Mesendoderm (in vitro differentiated cells): Measurements from ENCODE around the gene FGFR4.
"Not testable (repeated sequence)": the region's sequence is repeated elsewhere in the genome, so short reads cannot be mapped to it uniquely, and the experiment has no call there.

Experiments
- DNase-seq: peaks from one replicate; pipeline ENCODE4 v3.0.0; 2013
- H2AK5ac ChIP-seq: 2 replicates; pipeline ENCODE4 v1.6.1; 2013; ENCODE audit warnings: low read length, inconsistent platforms
- H2BK120ac ChIP-seq: 2 replicates; pipeline ENCODE4 v1.6.1; 2013; ENCODE audit warnings: low read depth, mild to moderate bottlenecking, low read length, moderate library complexity, mixed read lengths
- H2BK15ac ChIP-seq: replicated peaks from 2 replicates; pipeline ENCODE4 v1.6.1; 2013; ENCODE audit warnings: low read depth, mild to moderate bottlenecking, moderate library complexity
- H2BK5ac ChIP-seq: 2 replicates; pipeline ENCODE4 v1.6.1; 2013; ENCODE audit warnings: low read length, inconsistent platforms
- H3K18ac ChIP-seq: 2 replicates; pipeline ENCODE4 v1.6.1; 2013; ENCODE audit warnings: mild to moderate bottlenecking, low read length, mixed read lengths
- H3K23ac ChIP-seq: one replicate; pipeline ENCODE4 v1.6.1; 2013; ENCODE audit warnings: low read length
- H3K27ac ChIP-seq: 2 replicates; pipeline ENCODE4 v1.5.1; 2013; ENCODE audit warnings: low read depth, mild to moderate bottlenecking, inconsistent platforms, low read length, moderate library complexity
- H3K27me3 ChIP-seq: 2 replicates; pipeline ENCODE4 v1.6.1; 2013; ENCODE audit warnings: low read length, control low read depth, mild to moderate bottlenecking, inconsistent platforms; ENCODE audit not compliant: insufficient read depth, poor library complexity
- H3K36me3 ChIP-seq: 2 replicates; pipeline ENCODE4 v1.6.1; 2013; ENCODE audit warnings: low read length, inconsistent platforms; ENCODE audit not compliant: control insufficient read depth, insufficient read depth
- H3K4ac ChIP-seq: one replicate; pipeline ENCODE4 v1.6.1; 2013; ENCODE audit warnings: low read depth, mild to moderate bottlenecking, low read length, moderate library complexity
- H3K4me1 ChIP-seq: 2 replicates; pipeline ENCODE4 v1.6.1; 2013; ENCODE audit warnings: low read depth, low read length, inconsistent platforms; ENCODE audit not compliant: control insufficient read depth
- H3K4me2 ChIP-seq: 2 replicates; pipeline ENCODE4 v1.6.1; 2013; ENCODE audit warnings: low read length
- H3K4me3 ChIP-seq: 2 replicates; pipeline ENCODE4 v1.5.1; 2013; ENCODE audit warnings: mild to moderate bottlenecking, low read length
- H3K56ac ChIP-seq: one replicate; pipeline ENCODE4 v1.6.1; 2013; ENCODE audit warnings: low read length
- H3K79me1 ChIP-seq: 2 replicates; pipeline ENCODE4 v1.6.1; 2013; ENCODE audit warnings: low read length, inconsistent platforms
- H3K79me2 ChIP-seq: 2 replicates; pipeline ENCODE4 v1.6.1; 2013; ENCODE audit warnings: mild to moderate bottlenecking, low read length; ENCODE audit not compliant: control insufficient read depth, insufficient read depth
- H3K9ac ChIP-seq: 2 replicates; pipeline ENCODE4 v1.6.1; 2013; ENCODE audit warnings: low read length, inconsistent platforms
- H4K5ac ChIP-seq: one replicate; pipeline ENCODE4 v1.6.1; 2013; ENCODE audit warnings: low read length
- H4K8ac ChIP-seq: one replicate; pipeline ENCODE4 v1.6.1; 2013; ENCODE audit warnings: low read depth, mild to moderate bottlenecking, control low read depth, low read length, moderate library complexity
- WGBS: extraction: QIAGEN DNeasy Blood & Tissue Kit; methylation state at CpG from one replicate; pipeline ENCODE4 v1.1.7; 2013; ENCODE audit warnings: low lambda C conversion rate, missing lambda C conversion rate; ENCODE audit not compliant: insufficient coverage; ENCODE audit errors: extremely low coverage; 5-methylcytosine and 5-hydroxymethylcytosine counted together

FGFR4 gene

DNA sequence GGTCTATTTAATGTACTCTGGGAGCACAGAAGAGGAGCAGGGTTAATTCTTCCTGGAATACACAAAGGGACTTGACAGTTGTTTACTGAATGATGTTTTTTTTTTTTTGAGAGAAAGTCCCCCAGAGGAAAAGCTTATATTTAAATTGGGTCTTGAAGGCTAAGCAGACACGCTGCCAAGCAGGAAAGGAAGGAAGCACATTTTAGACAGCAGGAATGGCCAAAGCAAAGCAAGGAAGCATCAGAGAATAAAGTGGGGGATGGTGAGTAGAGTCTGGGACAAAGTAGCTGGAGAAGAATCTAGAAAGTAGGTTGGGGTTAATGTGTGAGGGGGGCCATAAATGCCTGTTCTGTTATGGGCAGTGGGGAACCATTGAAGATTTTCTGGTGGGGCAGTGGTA is 42.8 kb upstream of the FGFR4 start:
- DNase-seq = no peak
- Histone ChIP-seq H2BK5ac (no peak overlapping the region), H3K9ac (no peak overlapping the region), H3K4me3 (no peak overlapping the region), H4K5ac (no peak overlapping the region), H3K18ac (no peak overlapping the region), H3K23ac (no peak overlapping the region), H3K4me2 (no peak overlapping the region), H3K27me3 (no peaks in the 10 kb centered on the region), H3K79me2 (no peaks in the 10 kb centered on the region), H3K36me3 (peaks cover 3% of the 10 kb centered on the region), H2BK15ac (no peak overlapping the region), H3K4me1 (no peaks in the 10 kb centered on the region), H2BK120ac (no peak overlapping the region), H3K27ac (no peak overlapping the region), H3K56ac (no peak overlapping the region), H4K8ac (no peak overlapping the region), H2AK5ac (no peak overlapping the region), H3K79me1 (no peaks in the 10 kb centered on the region), H3K4ac (no peak overlapping the region)
- no CpG with 5 or more reads among the region's 1 CpG for WGBS

DNA sequence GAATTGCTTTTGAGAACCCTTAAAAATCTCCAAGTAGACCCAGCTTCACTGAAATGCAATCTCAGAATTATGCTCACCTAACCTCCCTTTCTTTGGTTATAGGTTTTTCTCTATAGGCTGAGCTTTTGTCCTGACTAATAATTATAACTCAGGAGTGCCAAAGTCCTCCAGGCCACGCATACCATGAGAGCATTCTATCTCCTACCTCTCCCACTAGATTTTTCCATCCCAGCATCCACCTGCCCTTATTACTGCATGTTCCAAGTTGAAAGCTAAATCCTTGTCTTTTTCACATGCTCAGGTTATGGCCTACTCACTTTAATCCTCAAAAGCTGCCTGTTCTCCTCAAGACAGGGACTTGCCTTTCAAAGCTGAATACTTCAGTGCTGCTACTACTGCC is 42.1 kb upstream of the FGFR4 start:
- Histone ChIP-seq H4K5ac (no peak overlapping the region), H3K18ac (no peak overlapping the region), H3K79me1 (no peaks in the 10 kb centered on the region), H2BK120ac (no peak overlapping the region), H4K8ac (no peak overlapping the region), H2BK5ac (no peak overlapping the region), H2AK5ac (no peak overlapping the region), H3K9ac (no peak overlapping the region), H3K27me3 (no peaks in the 10 kb centered on the region), H3K56ac (no peak overlapping the region), H2BK15ac (no peak overlapping the region), H3K4ac (no peak overlapping the region), H3K4me3 (no peak overlapping the region), H3K36me3 (peaks cover 5% of the 10 kb centered on the region), H3K4me2 (no peak overlapping the region), H3K27ac (no peak overlapping the region), H3K4me1 (no peaks in the 10 kb centered on the region), H3K79me2 (no peaks in the 10 kb centered on the region), H3K23ac (no peak overlapping the region)
- WGBS = no CpG with 5 or more reads among the region's 1 CpG
- DNase-seq = no peak

DNA sequence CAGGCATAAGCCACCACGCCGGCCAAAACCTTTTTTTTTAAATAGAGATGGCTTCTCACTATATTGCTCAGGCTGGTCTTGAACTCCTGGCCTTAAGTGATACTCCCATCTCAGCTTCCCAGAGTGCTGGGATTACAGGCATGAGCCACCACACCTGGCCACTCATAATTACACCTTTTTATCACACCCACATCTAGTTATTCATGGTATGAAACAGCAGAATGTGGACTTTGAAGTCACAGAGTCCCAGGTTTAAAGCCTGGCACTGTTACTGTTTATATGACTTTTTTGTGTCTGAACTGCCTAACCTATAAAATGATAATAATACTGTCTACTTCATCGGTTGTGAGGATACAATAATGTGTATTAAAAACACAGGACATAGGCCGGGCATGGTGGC is 41.1 kb upstream of the FGFR4 start:
- H3K79me1 ChIP-seq = no peaks in the 10 kb centered on the region
- WGBS = no CpG with 5 or more reads among the region's 4 CpGs
- H3K79me2 ChIP-seq = no peaks in the 10 kb centered on the region
- H4K5ac ChIP-seq = no peak overlapping the region
- peaks cover 5% of the 10 kb centered on the region for H3K36me3 ChIP-seq
- H2BK15ac ChIP-seq = no peak overlapping the region
- H3K23ac ChIP-seq = no peak overlapping the region
- no peak overlapping the region for H3K4me2 ChIP-seq
- DNase-seq = no peak
- H3K27ac ChIP-seq = no peak overlapping the region
- no peak overlapping the region for H3K9ac ChIP-seq
- H3K18ac ChIP-seq = no peak overlapping the region
- H3K4me1 ChIP-seq = no peaks in the 10 kb centered on the region
- H3K4me3 ChIP-seq = no peak overlapping the region
- no peak overlapping the region for H3K4ac ChIP-seq
- no peak overlapping the region for H4K8ac ChIP-seq
- no peak overlapping the region for H3K56ac ChIP-seq
- no peak overlapping the region for H2BK5ac ChIP-seq
- H2AK5ac ChIP-seq = no peak overlapping the region
- H3K27me3 ChIP-seq = no peaks in the 10 kb centered on the region
- H2BK120ac ChIP-seq = no peak overlapping the region

DNA sequence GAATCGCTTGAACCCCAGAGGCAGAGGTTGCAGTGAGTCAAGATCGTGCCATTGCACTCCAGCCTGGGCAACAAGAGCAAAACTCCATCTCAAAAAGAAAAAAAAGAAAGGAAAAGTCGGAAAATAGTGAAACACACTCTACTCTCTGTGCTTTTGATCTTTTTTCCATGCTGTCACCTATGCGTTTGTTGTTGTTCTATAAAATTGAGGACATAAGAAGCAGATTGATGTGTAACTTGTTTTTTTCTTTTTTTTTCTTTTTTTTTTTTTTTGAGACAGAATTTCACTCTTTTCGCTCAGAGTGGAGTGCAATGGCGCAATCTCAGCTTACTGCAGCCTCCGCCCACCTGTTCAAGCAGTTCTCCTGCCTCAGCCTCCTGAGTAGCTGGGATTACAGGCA is 38.2 kb upstream of the FGFR4 start:
- not testable (repeated sequence) for DNase-seq, H3K4ac ChIP-seq, H3K27ac ChIP-seq, H2BK15ac ChIP-seq, H4K8ac ChIP-seq, H2BK5ac ChIP-seq, H3K23ac ChIP-seq, H3K4me1 ChIP-seq, H3K79me1 ChIP-seq, H2AK5ac ChIP-seq, H3K18ac ChIP-seq, H3K9ac ChIP-seq, H3K79me2 ChIP-seq, H3K4me3 ChIP-seq, H3K27me3 ChIP-seq, H3K4me2 ChIP-seq, H3K56ac ChIP-seq, H4K5ac ChIP-seq, H2BK120ac ChIP-seq, H3K36me3 ChIP-seq
- WGBS = no CpG with 5 or more reads among the region's 7 CpGs

DNA sequence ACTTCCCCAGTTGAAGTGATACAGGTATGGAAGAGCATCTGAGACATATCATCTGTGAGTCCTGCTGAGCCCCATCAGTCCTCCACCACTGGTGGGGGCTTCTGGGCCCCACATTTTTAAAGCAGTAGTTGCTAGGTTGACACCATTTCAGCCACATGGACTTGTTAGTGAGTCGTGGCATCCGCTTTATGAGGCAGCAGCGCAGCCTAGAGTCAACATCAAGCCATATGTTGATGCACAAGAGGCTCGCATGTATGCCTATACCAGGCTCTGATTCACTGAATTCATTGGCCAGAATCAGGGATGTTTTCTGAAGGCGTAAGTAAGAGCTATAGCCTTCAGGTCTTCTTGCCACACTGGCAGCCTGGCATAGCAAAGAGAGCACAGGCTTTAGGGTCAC is 37.4 kb upstream of the FGFR4 start:
- Histone ChIP-seq H4K8ac (no peak overlapping the region), H3K56ac (no peak overlapping the region), H3K36me3 (peaks cover 5% of the 10 kb centered on the region), H3K27ac (no peak overlapping the region), H3K4ac (no peak overlapping the region), H3K4me2 (no peak overlapping the region), H3K23ac (no peak overlapping the region), H3K4me3 (no peak overlapping the region), H3K79me2 (no peaks in the 10 kb centered on the region), H3K79me1 (no peaks in the 10 kb centered on the region), H3K4me1 (no peaks in the 10 kb centered on the region), H3K9ac (no peak overlapping the region), H2BK120ac (no peak overlapping the region), H3K18ac (no peak overlapping the region), H2AK5ac (no peak overlapping the region), H4K5ac (no peak overlapping the region), H3K27me3 (no peaks in the 10 kb centered on the region), H2BK15ac (no peak overlapping the region), H2BK5ac (no peak overlapping the region)
- DNase-seq = no peak
- WGBS = no CpG with 5 or more reads among the region's 5 CpGs

DNA sequence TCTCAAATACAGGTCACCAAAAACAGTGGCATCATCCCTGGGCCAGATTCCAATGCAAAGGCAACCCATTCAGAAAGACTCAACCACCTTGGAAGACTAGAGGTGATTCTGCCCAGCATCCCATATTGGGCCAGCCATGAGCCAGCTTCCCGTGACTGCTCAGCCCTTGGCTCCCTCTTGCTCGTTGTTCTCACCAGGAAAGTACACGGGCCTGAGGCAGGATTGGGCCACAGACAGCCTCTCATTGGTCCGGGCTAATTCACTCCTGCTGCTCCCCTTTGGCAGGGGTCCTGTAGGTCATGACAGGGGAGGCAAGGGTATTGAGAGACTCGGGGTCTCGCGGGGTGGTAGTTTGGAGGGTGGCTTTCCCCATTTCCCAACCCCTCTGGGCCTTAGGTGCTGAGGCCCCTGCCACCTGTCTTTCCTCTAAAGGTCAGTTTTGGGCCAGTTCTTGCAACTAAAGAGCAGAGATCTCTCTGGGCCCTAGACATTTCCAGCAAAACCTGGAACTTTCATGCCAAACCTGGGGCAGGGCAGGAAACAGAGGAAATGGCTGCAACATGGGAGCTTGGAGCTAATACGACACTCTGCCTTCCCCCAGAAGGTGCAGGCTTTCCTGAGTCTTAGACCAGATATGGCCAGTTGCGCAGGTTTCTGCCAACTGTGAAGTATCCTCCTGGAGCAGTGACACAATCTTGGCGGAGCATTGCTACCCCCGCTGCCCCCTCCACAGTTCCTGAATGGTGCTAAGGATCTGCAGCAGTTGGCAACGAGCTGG is 22.0 kb upstream of the FGFR4 start:
- H3K27me3 ChIP-seq = no peaks in the 10 kb centered on the region
- no peak overlapping the region for H3K23ac ChIP-seq
- no peak overlapping the region for H4K5ac ChIP-seq
- no peak overlapping the region for H3K56ac ChIP-seq
- H3K27ac ChIP-seq = no peak overlapping the region
- no peak overlapping the region for H3K4me2 ChIP-seq
- no peak overlapping the region for H3K4me3 ChIP-seq
- no peak for DNase-seq
- no peak overlapping the region for H2AK5ac ChIP-seq
- H3K79me2 ChIP-seq = no peaks in the 10 kb centered on the region
- no peak overlapping the region for H3K9ac ChIP-seq
- H3K18ac ChIP-seq = no peak overlapping the region
- H3K36me3 ChIP-seq = peaks cover 3% of the 10 kb centered on the region
- no peak overlapping the region for H2BK15ac ChIP-seq
- H2BK5ac ChIP-seq = no peak overlapping the region
- no peaks in the 10 kb centered on the region for H3K79me1 ChIP-seq
- no peak overlapping the region for H4K8ac ChIP-seq
- H3K4ac ChIP-seq = no peak overlapping the region
- H3K4me1 ChIP-seq = no peaks in the 10 kb centered on the region
- no CpG with 5 or more reads among the region's 12 CpGs for WGBS
- no peak overlapping the region for H2BK120ac ChIP-seq
